DOHH2 (cell line): ENCODE data around the gene FBLN1.

Experiments
- H3F3A ChIP-seq: fragments of 200-600 bp; sonication (generic), shearing (Covaris generic); 2 replicates; pipeline ENCODE4 v1.6.0; 2016; ENCODE audit warnings: antibody characterized with exemption, mild to moderate bottlenecking; ENCODE audit not compliant: control insufficient read depth, insufficient read depth
- H3K27ac ChIP-seq: fragments of 200-600 bp; sonication (generic); 2 replicates; pipeline ENCODE4 v1.5.1; 2014; ENCODE audit warnings: low read depth, mild to moderate bottlenecking, low read length, moderate library complexity
- H3K27me3 ChIP-seq: fragments of 200-600 bp; sonication (generic); 2 replicates; pipeline ENCODE4 v1.6.1; 2014; ENCODE audit warnings: mild to moderate bottlenecking, low read length, mixed read lengths; ENCODE audit not compliant: control insufficient read depth
- H3K36me3 ChIP-seq: fragments of 200-600 bp; sonication (generic); 2 replicates; pipeline ENCODE4 v1.6.1; 2014; ENCODE audit warnings: mild to moderate bottlenecking, low read length, moderate library complexity, mixed read lengths; ENCODE audit not compliant: control insufficient read depth
- H3K4me1 ChIP-seq: fragments of 200-600 bp; sonication (generic); 2 replicates; pipeline ENCODE4 v1.6.1; 2014; ENCODE audit warnings: mild to moderate bottlenecking, low read length, mixed read lengths; ENCODE audit not compliant: control insufficient read depth
- H3K4me2 ChIP-seq: fragments of 200-600 bp; sonication (generic); 2 replicates; pipeline ENCODE4 v1.6.0; 2014; ENCODE audit warnings: mild to moderate bottlenecking, low read length, moderate library complexity
- H3K4me3 ChIP-seq: fragments of 200-600 bp; sonication (generic); 2 replicates; pipeline ENCODE4 v1.5.1; 2014; ENCODE audit warnings: mild to moderate bottlenecking, low read length, mixed read lengths
- H3K79me2 ChIP-seq: fragments of 200-600 bp; sonication (generic); 2 replicates; pipeline ENCODE4 v1.6.1; 2014; ENCODE audit warnings: mild to moderate bottlenecking, low read length, mixed read lengths; ENCODE audit not compliant: control insufficient read depth
- H3K9me2 ChIP-seq: fragments of 200-600 bp; sonication (generic); replicated peaks from 2 replicates; pipeline ENCODE4 v1.6.1; 2014; ENCODE audit warnings: mild to moderate bottlenecking, low read length, mixed read lengths; ENCODE audit not compliant: control insufficient read depth
- H3K9me3 ChIP-seq: fragments of 200-600 bp; sonication (generic); 2 replicates; pipeline ENCODE4 v1.6.1; 2014; ENCODE audit warnings: antibody characterized with exemption, low read length, mixed read lengths; ENCODE audit not compliant: control insufficient read depth, insufficient read depth
- H4K20me1 ChIP-seq: fragments of 200-600 bp; sonication (generic); 2 replicates; pipeline ENCODE4 v1.6.0; 2014; ENCODE audit warnings: low read depth, mild to moderate bottlenecking, antibody characterized with exemption, low read length, moderate library complexity; ENCODE audit not compliant: control insufficient read depth, insufficient read depth
- EZH2phosphoT487 ChIP-seq: fragments of 200-600 bp; sonication (generic); IDR thresholded peaks from 2 replicates; pipeline ENCODE4 v1.6.1; 2017; ENCODE audit warnings: borderline replicate concordance, mild to moderate bottlenecking, antibody characterized with exemption, low read length, moderate library complexity, mixed read lengths
- TF ChIP-seq, protein P1 (sequence below): fragments of 200-600 bp; sonication (generic); IDR thresholded peaks from one replicate; pipeline ENCODE4 v1.5.1; 2014; ENCODE audit warnings: antibody characterized with exemption, mild to moderate bottlenecking, low read depth, low read length; ENCODE audit not compliant: poor library complexity, severe bottlenecking

Gene FBLN1

GRCh38 chr22:45516923-45517675 is 14.4 kb downstream of the FBLN1 start:
- no peaks in the 10 kb centered on the region for H3K9me2 ChIP-seq
- no peak overlapping the region for H3K4me2 ChIP-seq
- H3K27ac ChIP-seq, result no peak overlapping the region
- H3K4me3 ChIP-seq, result no peak overlapping the region
- no peaks in the 10 kb centered on the region for H4K20me1 ChIP-seq
- no peaks in the 10 kb centered on the region for H3K79me2 ChIP-seq
- no peaks in the 10 kb centered on the region for H3K4me1 ChIP-seq
- no peaks in the 10 kb centered on the region for H3K36me3 ChIP-seq
- H3K27me3 ChIP-seq, result no peaks in the 10 kb centered on the region
- no peaks in the 10 kb centered on the region for H3F3A ChIP-seq
- no peaks in the 10 kb centered on the region for H3K9me3 ChIP-seq
- TF ChIP-seq, protein P1, sequence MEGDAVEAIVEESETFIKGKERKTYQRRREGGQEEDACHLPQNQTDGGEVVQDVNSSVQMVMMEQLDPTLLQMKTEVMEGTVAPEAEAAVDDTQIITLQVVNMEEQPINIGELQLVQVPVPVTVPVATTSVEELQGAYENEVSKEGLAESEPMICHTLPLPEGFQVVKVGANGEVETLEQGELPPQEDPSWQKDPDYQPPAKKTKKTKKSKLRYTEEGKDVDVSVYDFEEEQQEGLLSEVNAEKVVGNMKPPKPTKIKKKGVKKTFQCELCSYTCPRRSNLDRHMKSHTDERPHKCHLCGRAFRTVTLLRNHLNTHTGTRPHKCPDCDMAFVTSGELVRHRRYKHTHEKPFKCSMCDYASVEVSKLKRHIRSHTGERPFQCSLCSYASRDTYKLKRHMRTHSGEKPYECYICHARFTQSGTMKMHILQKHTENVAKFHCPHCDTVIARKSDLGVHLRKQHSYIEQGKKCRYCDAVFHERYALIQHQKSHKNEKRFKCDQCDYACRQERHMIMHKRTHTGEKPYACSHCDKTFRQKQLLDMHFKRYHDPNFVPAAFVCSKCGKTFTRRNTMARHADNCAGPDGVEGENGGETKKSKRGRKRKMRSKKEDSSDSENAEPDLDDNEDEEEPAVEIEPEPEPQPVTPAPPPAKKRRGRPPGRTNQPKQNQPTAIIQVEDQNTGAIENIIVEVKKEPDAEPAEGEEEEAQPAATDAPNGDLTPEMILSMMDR, result no peak
- no peak for TF ChIP-seq EZH2phosphoT487

GRCh38 chr22:45518136-45518535 is 15.5 kb downstream of the FBLN1 start:
- TF ChIP-seq, protein P1, result no peak
- no peak for TF ChIP-seq EZH2phosphoT487
- H3K4me1 ChIP-seq, result no peaks in the 10 kb centered on the region
- no peaks in the 10 kb centered on the region for H4K20me1 ChIP-seq
- H3K4me3 ChIP-seq, result no peak overlapping the region
- no peak overlapping the region for H3K27ac ChIP-seq
- H3K9me3 ChIP-seq, result no peaks in the 10 kb centered on the region
- no peaks in the 10 kb centered on the region for H3K36me3 ChIP-seq
- H3K4me2 ChIP-seq, result no peak overlapping the region
- no peaks in the 10 kb centered on the region for H3K9me2 ChIP-seq
- H3F3A ChIP-seq, result no peaks in the 10 kb centered on the region
- H3K27me3 ChIP-seq, result no peaks in the 10 kb centered on the region
- H3K79me2 ChIP-seq, result no peaks in the 10 kb centered on the region

DNA sequence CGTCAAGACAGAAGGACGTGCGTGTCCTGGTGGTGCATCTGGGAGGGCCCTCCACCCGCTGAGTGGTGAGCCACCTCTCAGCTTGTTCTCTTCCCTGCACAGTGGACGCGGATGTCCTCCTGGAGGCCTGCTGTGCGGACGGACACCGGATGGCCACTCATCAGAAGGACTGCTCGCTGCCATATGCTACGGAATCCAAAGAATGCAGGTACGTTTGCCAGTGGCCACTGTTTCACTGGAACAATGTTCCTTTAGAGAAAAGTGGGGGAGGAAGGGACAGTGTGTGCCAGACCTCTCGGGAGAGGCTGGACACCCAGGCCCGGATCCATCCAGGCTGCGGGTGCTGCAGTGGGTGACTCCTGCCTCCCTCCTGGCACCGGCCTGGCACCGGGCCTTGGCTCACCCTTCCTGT is 15.9 kb downstream of the FBLN1 start:
- Histone ChIP-seq H4K20me1 (no peaks in the 10 kb centered on the region), H3K4me2 (no peak overlapping the region), H3K36me3 (no peaks in the 10 kb centered on the region), H3K9me2 (no peaks in the 10 kb centered on the region), H3K27ac (no peak overlapping the region), H3K4me1 (no peaks in the 10 kb centered on the region), H3F3A (no peaks in the 10 kb centered on the region), H3K27me3 (no peaks in the 10 kb centered on the region), H3K9me3 (no peaks in the 10 kb centered on the region), H3K4me3 (no peak overlapping the region), H3K79me2 (no peaks in the 10 kb centered on the region)
- no peak for TF ChIP-seq EZH2phosphoT487
- TF ChIP-seq, protein P1, result no peak
